ENCODE data around the gene SORCS3.

SORCS3 gene

GRCh38 chr10:104639590-104640338, 1.3 kb upstream of the SORCS3 start:
- Mint-ChIP-seq H3K4me1 (peaks cover 7% of the 10 kb centered on the region), H3K9me3 (no peaks in the 10 kb centered on the region), H3K27ac (no peak overlapping the region), H3K36me3 (ENCODE audit: low read depth) (no peaks in the 10 kb centered on the region), H3K27me3 (peaks cover 68% of the 10 kb centered on the region), H3K4me3 (no peak overlapping the region)
- DNase-seq, result no peak
- ATAC-seq, result no peak

DNA sequence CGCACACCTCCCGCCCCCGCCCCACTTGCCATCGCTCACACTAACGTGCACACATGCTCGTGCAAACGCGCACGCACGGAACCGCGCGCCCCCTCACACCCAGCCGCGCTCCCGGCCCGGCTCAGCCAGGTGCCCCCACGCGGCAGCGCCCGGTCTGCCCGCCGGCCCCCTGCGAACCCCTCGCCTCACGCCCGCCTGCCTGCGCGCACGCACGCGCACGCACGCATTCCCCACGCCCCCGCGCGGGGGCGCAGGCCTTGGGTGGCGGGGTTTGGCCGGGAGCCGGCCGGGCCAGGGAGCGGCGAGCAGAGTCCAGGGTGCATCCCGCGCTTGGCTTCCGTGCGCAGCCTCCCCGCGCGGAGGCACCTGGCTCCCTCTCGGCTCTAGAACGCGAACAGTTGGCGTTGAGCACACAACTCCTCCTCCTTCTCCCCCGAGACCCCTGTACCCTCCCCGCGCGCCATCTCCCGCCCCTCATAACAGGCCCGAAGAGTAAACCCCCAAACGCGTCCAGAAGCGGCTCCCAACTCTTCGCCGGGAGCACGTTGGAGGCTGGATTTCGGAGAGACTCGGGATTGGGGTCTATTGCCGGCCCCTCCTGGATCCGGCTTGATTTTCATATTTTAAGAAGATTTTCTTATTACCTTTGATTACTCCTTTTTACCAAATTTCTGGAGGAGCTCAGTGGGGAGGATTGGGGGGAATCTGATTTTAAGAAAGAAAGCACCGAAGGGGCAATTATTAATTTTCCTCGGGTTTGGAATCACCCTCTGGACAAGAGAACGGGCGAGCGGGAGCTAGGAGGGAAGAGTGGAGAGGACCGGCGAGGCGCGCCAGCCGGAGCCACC, 527 bp upstream of the SORCS3 start:
- Mint-ChIP-seq H3K27me3 (peaks cover 65% of the 10 kb centered on the region), H3K4me1 (peaks cover 7% of the 10 kb centered on the region), H3K36me3 (ENCODE audit: low read depth) (no peaks in the 10 kb centered on the region), H3K27ac (no peak overlapping the region), H3K4me3 (no peak overlapping the region), H3K9me3 (no peaks in the 10 kb centered on the region)
- DNase-seq (no peak), ATAC-seq (no peak)

GRCh38 chr10:104641937-104642657, 1.0 kb downstream of the SORCS3 start:
- no peak for ATAC-seq
- H3K4me3 Mint-ChIP-seq, result no peak overlapping the region
- no peak overlapping the region for H3K27ac Mint-ChIP-seq
- peaks cover 7% of the 10 kb centered on the region for H3K4me1 Mint-ChIP-seq
- H3K27me3 Mint-ChIP-seq, result peaks cover 60% of the 10 kb centered on the region
- H3K9me3 Mint-ChIP-seq, result no peaks in the 10 kb centered on the region
- DNase-seq, result no peak
- no peaks in the 10 kb centered on the region for H3K36me3 Mint-ChIP-seq (ENCODE audit: low read depth)

DNA sequence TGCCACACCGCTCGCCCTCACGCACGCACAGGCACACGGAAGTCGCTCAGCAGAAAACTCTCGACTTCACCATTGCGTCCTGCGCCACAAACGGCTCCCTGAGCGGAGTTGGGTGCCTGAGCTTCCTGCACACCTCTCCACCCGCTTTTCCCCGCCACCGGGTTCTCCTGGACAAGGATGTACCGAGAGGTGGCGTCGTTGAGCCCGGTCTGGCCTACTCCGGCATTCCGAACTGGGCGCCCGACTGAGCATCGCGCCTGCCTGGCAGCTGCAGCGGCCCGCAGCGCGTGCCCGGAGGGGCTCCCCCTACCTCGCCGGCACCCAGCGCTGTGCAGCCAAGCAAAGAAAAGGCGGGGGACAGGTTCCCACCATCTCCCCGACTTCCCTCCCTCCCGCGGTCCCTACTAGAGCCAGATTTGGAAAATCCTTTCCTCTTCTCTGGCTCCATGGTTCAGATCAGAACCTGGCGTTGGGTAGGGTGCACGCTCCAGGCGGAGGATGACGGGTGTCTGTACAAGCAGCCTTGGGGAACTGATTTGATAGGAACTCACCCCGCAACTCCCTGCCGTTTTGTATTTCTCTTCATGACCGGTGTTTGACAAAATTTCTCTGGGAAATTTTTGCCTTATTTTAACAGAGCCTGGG, 1.7 kb downstream of the SORCS3 start:
- Mint-ChIP-seq H3K9me3 (no peaks in the 10 kb centered on the region), H3K27me3 (peaks cover 55% of the 10 kb centered on the region), H3K27ac (no peak overlapping the region), H3K36me3 (ENCODE audit: low read depth) (no peaks in the 10 kb centered on the region), H3K4me1 (peaks cover 7% of the 10 kb centered on the region), H3K4me3 (no peak overlapping the region)
- DNase-seq, result peak; percentile 46
- ATAC-seq, result peak; percentile 42

DNA sequence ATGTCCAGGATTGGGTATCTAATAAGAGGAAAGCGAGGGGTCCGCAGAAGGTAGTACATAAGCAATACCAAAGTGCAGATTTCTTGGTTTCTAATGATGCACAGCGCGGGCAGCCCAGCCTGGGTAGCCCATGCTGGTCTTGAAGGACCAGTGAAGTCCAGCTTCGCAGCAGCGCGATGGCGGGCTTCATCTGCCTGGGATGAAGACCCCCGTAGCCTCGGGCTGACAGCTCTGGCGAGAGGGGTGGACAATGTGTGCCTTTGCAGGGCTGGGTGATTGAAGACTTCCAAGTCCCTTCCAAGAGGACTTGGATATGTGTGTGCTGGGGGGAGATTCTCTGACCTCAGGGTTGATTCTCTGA, 2.2 kb downstream of the SORCS3 start:
- Mint-ChIP-seq H3K27ac (no peak overlapping the region), H3K4me1 (peaks cover 7% of the 10 kb centered on the region), H3K36me3 (ENCODE audit: low read depth) (no peaks in the 10 kb centered on the region), H3K9me3 (no peaks in the 10 kb centered on the region), H3K4me3 (no peak overlapping the region), H3K27me3 (peaks cover 51% of the 10 kb centered on the region)
- DNase-seq, result no peak
- no peak for ATAC-seq

DNA sequence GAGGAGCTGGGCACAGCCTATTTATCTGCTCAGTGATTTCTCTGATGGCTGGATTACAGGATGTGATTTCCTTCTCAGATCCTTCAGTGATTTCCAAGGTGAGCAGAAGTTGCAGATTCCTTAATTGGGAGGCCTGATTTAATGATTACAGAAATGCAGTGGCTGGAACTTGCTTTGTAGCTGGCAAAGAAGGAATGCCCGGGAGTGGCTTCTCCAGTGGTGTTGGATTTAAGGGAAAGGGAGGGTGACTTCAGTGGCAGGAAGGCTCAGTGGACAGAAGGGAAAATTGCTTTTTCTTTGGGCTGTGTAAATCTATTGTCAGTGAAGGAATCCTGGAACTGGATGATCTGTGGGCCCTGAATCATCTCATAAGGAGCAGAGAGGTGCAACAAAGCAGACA, 5.1 kb downstream of the SORCS3 start:
- no peaks in the 10 kb centered on the region for H3K4me1 Mint-ChIP-seq

DNA sequence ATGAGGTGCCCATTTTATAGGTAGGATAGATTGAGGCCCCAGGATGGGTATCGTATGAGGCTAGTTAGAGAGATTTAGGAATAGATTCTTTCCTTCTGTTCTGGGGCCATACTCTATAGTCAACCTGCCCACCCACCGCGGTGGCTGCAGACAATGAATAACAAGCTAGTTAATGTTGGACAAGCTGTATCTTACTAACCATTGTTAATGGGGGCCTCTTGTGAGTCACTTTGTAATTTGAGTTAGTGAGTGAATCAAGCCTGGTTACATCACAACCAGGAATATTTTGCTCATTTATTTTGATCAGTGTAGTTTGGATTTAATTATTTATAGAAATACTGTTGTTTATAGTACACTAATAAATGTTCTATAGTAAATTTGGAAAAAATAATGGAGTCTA, 7.3 kb downstream of the SORCS3 start:
- Mint-ChIP-seq H3K4me1 (no peaks in the 10 kb centered on the region), H3K36me3 (ENCODE audit: low read depth) (no peaks in the 10 kb centered on the region), H3K27ac (no peak overlapping the region), H3K9me3 (no peaks in the 10 kb centered on the region), H3K27me3 (peaks cover 27% of the 10 kb centered on the region), H3K4me3 (no peak overlapping the region)
- DNase-seq (no peak), ATAC-seq (no peak)

More for the DNA sequence above, 5.1 kb downstream of the SORCS3 start:
- no peak for ATAC-seq
- H3K9me3 Mint-ChIP-seq, result no peaks in the 10 kb centered on the region
- no peaks in the 10 kb centered on the region for H3K36me3 Mint-ChIP-seq (ENCODE audit: low read depth)
- no peak for DNase-seq
- no peak overlapping the region for H3K27ac Mint-ChIP-seq
- H3K4me3 Mint-ChIP-seq, result no peak overlapping the region
- H3K27me3 Mint-ChIP-seq, result peaks cover 37% of the 10 kb centered on the region

DNA sequence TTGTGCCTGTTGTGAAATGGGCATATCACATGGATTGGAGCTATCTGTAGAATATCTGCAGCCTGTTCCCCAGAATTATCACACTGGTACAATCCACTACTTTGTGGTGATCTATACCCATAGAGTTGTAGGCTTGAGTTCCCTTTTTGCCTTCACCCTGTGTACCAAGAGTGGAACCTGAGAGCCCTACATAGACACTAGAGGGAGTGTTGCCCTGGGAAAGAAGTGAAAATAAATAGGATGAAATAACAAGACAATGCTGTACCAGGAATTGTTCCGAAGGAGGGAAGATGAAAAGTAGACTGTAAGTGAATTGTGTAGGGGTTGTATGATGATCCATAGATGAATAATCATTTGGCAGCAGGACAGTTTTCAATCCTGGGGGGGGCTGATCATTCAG, 9.0 kb downstream of the SORCS3 start:
- Mint-ChIP-seq H3K9me3 (no peaks in the 10 kb centered on the region), H3K36me3 (ENCODE audit: low read depth) (no peaks in the 10 kb centered on the region), H3K27me3 (peaks cover 22% of the 10 kb centered on the region), H3K27ac (no peak overlapping the region), H3K4me1 (no peaks in the 10 kb centered on the region), H3K4me3 (no peak overlapping the region)
- ATAC-seq (no peak), DNase-seq (no peak)

GRCh38 chr10:104650635-104651331, 9.7 kb downstream of the SORCS3 start:
- Mint-ChIP-seq H3K27ac (no peak overlapping the region), H3K4me3 (no peak overlapping the region), H3K36me3 (ENCODE audit: low read depth) (no peaks in the 10 kb centered on the region), H3K4me1 (no peaks in the 10 kb centered on the region), H3K9me3 (no peaks in the 10 kb centered on the region), H3K27me3 (peaks cover 22% of the 10 kb centered on the region)
- no peak for DNase-seq
- no peak for ATAC-seq

DNA sequence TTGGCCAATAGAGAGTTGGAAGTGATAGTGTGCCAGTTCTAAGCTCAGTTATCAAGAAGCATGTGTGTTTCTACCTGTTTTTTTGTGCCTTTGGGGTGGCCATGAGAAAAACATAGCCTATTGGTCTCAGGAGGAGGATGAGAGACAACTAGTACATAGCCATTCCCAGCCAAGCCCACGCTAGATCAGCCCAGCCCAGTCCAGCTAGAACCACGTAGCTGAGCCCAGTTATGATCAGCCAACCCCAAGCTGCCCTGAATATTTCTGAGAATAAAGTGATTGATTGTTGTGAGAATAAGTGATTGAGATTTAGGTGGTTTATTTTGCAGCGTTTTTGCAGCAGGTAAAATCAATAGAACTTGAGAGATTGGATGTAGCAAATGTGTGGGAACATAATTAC, 15.9 kb downstream of the SORCS3 start:
- no peak for ATAC-seq
- Mint-ChIP-seq H3K9me3 (no peaks in the 10 kb centered on the region), H3K27me3 (peaks cover 14% of the 10 kb centered on the region), H3K4me3 (no peak overlapping the region), H3K27ac (no peak overlapping the region), H3K4me1 (no peaks in the 10 kb centered on the region), H3K36me3 (ENCODE audit: low read depth) (no peaks in the 10 kb centered on the region)
- no peak for DNase-seq

GRCh38 chr10:104657457-104657856, 16.4 kb downstream of the SORCS3 start:
- H3K4me1 Mint-ChIP-seq, result no peaks in the 10 kb centered on the region
- DNase-seq, result no peak
- no peak overlapping the region for H3K27ac Mint-ChIP-seq
- H3K36me3 Mint-ChIP-seq (ENCODE audit: low read depth), result no peaks in the 10 kb centered on the region
- H3K27me3 Mint-ChIP-seq, result peaks cover 12% of the 10 kb centered on the region
- no peak for ATAC-seq
- no peak overlapping the region for H3K4me3 Mint-ChIP-seq
- H3K9me3 Mint-ChIP-seq, result no peaks in the 10 kb centered on the region

DNA sequence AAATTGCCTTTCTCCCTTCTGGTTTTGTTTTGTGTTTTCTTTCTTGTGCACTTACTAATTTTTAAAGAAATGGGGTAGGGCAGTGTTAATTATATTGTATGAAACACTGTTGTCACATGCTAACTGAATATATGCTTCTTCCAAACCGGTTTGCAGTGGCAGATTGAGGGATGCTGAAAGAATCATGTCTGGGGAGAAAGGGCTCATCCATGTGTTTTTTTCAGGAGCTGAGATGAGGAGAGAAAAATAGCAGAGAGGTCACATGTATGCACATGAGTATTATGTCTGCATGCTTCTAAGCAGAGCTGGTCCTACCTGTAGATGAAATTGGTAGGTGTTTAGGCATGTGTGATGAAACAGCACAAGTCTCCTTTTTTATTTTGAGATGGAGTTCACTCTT, 17.0 kb downstream of the SORCS3 start:
- Mint-ChIP-seq H3K27me3 (peaks cover 12% of the 10 kb centered on the region), H3K9me3 (no peaks in the 10 kb centered on the region), H3K4me3 (no peak overlapping the region), H3K27ac (no peak overlapping the region), H3K4me1 (no peaks in the 10 kb centered on the region), H3K36me3 (ENCODE audit: low read depth) (no peaks in the 10 kb centered on the region)
- no peak for DNase-seq
- ATAC-seq, result no peak

GRCh38 chr10:104659809-104660208, 18.7 kb downstream of the SORCS3 start:
- H3K4me1 Mint-ChIP-seq, result no peaks in the 10 kb centered on the region
- no peaks in the 10 kb centered on the region for H3K36me3 Mint-ChIP-seq (ENCODE audit: low read depth)
- H3K27me3 Mint-ChIP-seq, result peaks cover 10% of the 10 kb centered on the region
- H3K27ac Mint-ChIP-seq, result no peak overlapping the region
- no peaks in the 10 kb centered on the region for H3K9me3 Mint-ChIP-seq
- DNase-seq (no peak), ATAC-seq (no peak)
- H3K4me3 Mint-ChIP-seq, result no peak overlapping the region

GRCh38 chr10:104663076-104663475, 22.0 kb downstream of the SORCS3 start:
- Mint-ChIP-seq H3K27me3 (peaks cover 9% of the 10 kb centered on the region), H3K4me1 (no peaks in the 10 kb centered on the region), H3K36me3 (ENCODE audit: low read depth) (no peaks in the 10 kb centered on the region), H3K27ac (no peak overlapping the region), H3K9me3 (no peaks in the 10 kb centered on the region), H3K4me3 (no peak overlapping the region)
- DNase-seq (no peak), ATAC-seq (no peak)
